Caco-2 (cell line): ENCODE data around the gene PBX1. TPM values are rescaled to one million over a fixed set of nuclear protein-coding genes. Genes with fewer than 3 reads are reported as not detected.

Experiments used
- BruUV-seq: library from RNA; stranded (reverse); fragments of 400-500 nt; replicated peaks from 2 replicates; lab custom pipeline; 2021; lab: Mats Ljungman, UMichigan
- CTCF ChIA-PET: fragments of 300-600 bp; sonication (Branson Sonifier 250); formaldehyde crosslinking; loops from one replicate; lab custom pipeline; 2022; ENCODE audit warnings: antibody characterized with exemption; lab: Charles Lee
- POLR2A ChIA-PET: fragments of 300-600 bp; sonication (Branson Sonifier 250); formaldehyde crosslinking; loops from one replicate; lab custom pipeline; 2022; ENCODE audit warnings: antibody characterized with exemption; lab: Charles Lee
- DNase-seq, 2 experiments: peaks; one replicate each; pipeline versions ENCODE4 v3.0.0 to v3.0.0-alpha.2; 2020 to 2022
- H3K27me3 ChIP-seq: replicated peaks from 2 replicates; pipeline ENCODE4 v1.6.0; 2011; ENCODE audit warnings: low read length; ENCODE audit not compliant: control insufficient read depth, insufficient read depth
- H3K36me3 ChIP-seq: 2 replicates; pipeline ENCODE4 v1.5.1; 2011; ENCODE audit warnings: low read length; ENCODE audit not compliant: control insufficient read depth, insufficient read depth
- H3K4me1 ChIP-seq: fragments of 250-450 bp; sonication (Bioruptor Pico); 2 replicates; pipeline ENCODE4 v1.5.1; 2020; ENCODE audit warnings: mild to moderate bottlenecking
- H3K4me3 ChIP-seq: 2 replicates; pipeline ENCODE4 v1.5.1; 2011; ENCODE audit warnings: low read depth, mild to moderate bottlenecking, control low read depth, low read length
- H3K9me3 ChIP-seq: fragments of 250-450 bp; sonication (Bioruptor Pico); 2 replicates; pipeline ENCODE4 v1.5.1; 2020; ENCODE audit warnings: mild to moderate bottlenecking, moderate library complexity
- H3K27ac Mint-ChIP-seq: one replicate; pipeline ENCODE4 v1.8.0; 2022; ENCODE audit warnings: mixed read lengths; ENCODE audit not compliant: unreplicated experiment
- H3K27me3 Mint-ChIP-seq: one replicate; pipeline ENCODE4 v1.8.0; 2022; ENCODE audit warnings: mixed read lengths; ENCODE audit not compliant: insufficient read depth, unreplicated experiment
- H3K36me3 Mint-ChIP-seq: one replicate; pipeline ENCODE4 v1.8.0; 2022; ENCODE audit warnings: mild to moderate bottlenecking, mixed read lengths; ENCODE audit not compliant: insufficient read depth, unreplicated experiment
- H3K4me1 Mint-ChIP-seq: one replicate; pipeline ENCODE4 v1.8.0; 2022; ENCODE audit warnings: low read depth, mixed read lengths; ENCODE audit not compliant: unreplicated experiment
- H3K4me3 Mint-ChIP-seq: one replicate; pipeline ENCODE4 v1.8.0; 2022; ENCODE audit warnings: mild to moderate bottlenecking, moderate library complexity, mixed read lengths; ENCODE audit not compliant: unreplicated experiment
- H3K9me3 Mint-ChIP-seq: one replicate; pipeline ENCODE4 v1.8.0; 2022; ENCODE audit warnings: mixed read lengths; ENCODE audit not compliant: unreplicated experiment
- CTCF ChIP-seq, 2 experiments: fragments of 200-600 bp in 1 of 2; IDR thresholded peaks; 1 replicate in 1 of 2; 2 replicates in 1 of 2; pipeline versions ENCODE4 v1.5.1 to v1.8.0; 2011 to 2022; ENCODE audit warnings: antibody characterized with exemption in 1 of 2, control low read depth in 1 of 2, inconsistent platforms in 1 of 2, low read depth in 1 of 2, low read length in 1 of 2, mild to moderate bottlenecking in 1 of 2, moderate library complexity in 1 of 2; ENCODE audit not compliant: insufficient read depth in 1 of 2, severe bottlenecking in 1 of 2, unreplicated experiment in 1 of 2
- intact Hi-C: fragments of 100-400 bp; cut with micrococcal nuclease; formaldehyde crosslinking; loops from one replicate; pipeline ENCODE4 v1.10.0; 2022; ENCODE audit not compliant: unreplicated experiment
- total RNA-seq: library from RNA; stranded (reverse); gene quantifications from 2 replicates; pipeline ENCODE4 v1.2.3, GENCODE V29; 2022

Gene PBX1
- total RNA-seq, 1 experiment from 2014 or later, result 103 TPM

- Mint-ChIP-seq H3K27ac (no peak overlapping the region), H3K9me3 (no peaks in the 10 kb centered on the region), H3K36me3 (peaks cover 26% of the 10 kb centered on the region), H3K4me3 (no peak overlapping the region), H3K4me1 (no peaks in the 10 kb centered on the region), H3K27me3 (no peaks in the 10 kb centered on the region)
- CTCF ChIA-PET, result no interaction called here
- Histone ChIP-seq H3K36me3 (no peaks in the 10 kb centered on the region; the same call in 1 of the 2 replicates), H3K9me3 (no peaks in the 10 kb centered on the region), H3K4me1 (no peaks in the 10 kb centered on the region), H3K27me3 (no peaks in the 10 kb centered on the region), H3K4me3 (no peak overlapping the region)
- POLR2A ChIA-PET, result no interaction called here
- DNase-seq, result no peak
- TF ChIP-seq CTCF (IDR thresholded peaks at IDR 0.05; ENCODE audit: insufficient read depth in 1 of 2, low read depth in 1 of 2, low read length in 1 of 2, severe bottlenecking in 1 of 2, unreplicated experiment in 1 of 2), result no peak
- BruUV-seq, result no TSS peak
- intact Hi-C loops, result no loop called here
Observed at GRCh38 chr1:164842870-164843269, 283.9 kb downstream of the PBX1 start.

GRCh38 chr1:164843743-164844500 is 284.9 kb downstream of the PBX1 start:
- no peak for TF ChIP-seq CTCF (IDR thresholded peaks at IDR 0.05; ENCODE audit: insufficient read depth in 1 of 2, low read depth in 1 of 2, low read length in 1 of 2, severe bottlenecking in 1 of 2, unreplicated experiment in 1 of 2)

GRCh38 chr1:164846731-164847691 is 288.0 kb downstream of the PBX1 start:
- H3K27ac Mint-ChIP-seq, result no peak overlapping the region
- no peak overlapping the region for H3K4me3 Mint-ChIP-seq
- H3K36me3 Mint-ChIP-seq, result peaks cover 50% of the 10 kb centered on the region
- Histone ChIP-seq H3K4me1 (no peaks in the 10 kb centered on the region), H3K36me3 (no peaks in the 10 kb centered on the region; the same call in none of the 2 replicates), H3K27me3 (no peaks in the 10 kb centered on the region), H3K4me3 (no peak overlapping the region), H3K9me3 (no peaks in the 10 kb centered on the region)
- POLR2A ChIA-PET, result no interaction called here
- CTCF ChIA-PET, result no interaction called here
- BruUV-seq, result no TSS peak
- no peaks in the 10 kb centered on the region for H3K9me3 Mint-ChIP-seq
- intact Hi-C loops, result no loop called here
- H3K4me1 Mint-ChIP-seq, result no peaks in the 10 kb centered on the region
- TF ChIP-seq CTCF (IDR thresholded peaks at IDR 0.05; ENCODE audit: insufficient read depth in 1 of 2, low read depth in 1 of 2, low read length in 1 of 2, severe bottlenecking in 1 of 2, unreplicated experiment in 1 of 2), result no peak
- no peak for DNase-seq
- H3K27me3 Mint-ChIP-seq, result no peaks in the 10 kb centered on the region

More at GRCh38 chr1:164843743-164844500, 284.9 kb downstream of the PBX1 start:
- DNase-seq, result no peak
- no peak overlapping the region for H3K4me3 ChIP-seq
- Mint-ChIP-seq H3K27ac (no peak overlapping the region), H3K27me3 (no peaks in the 10 kb centered on the region), H3K4me3 (no peak overlapping the region), H3K9me3 (no peaks in the 10 kb centered on the region), H3K36me3 (peaks cover 34% of the 10 kb centered on the region), H3K4me1 (no peaks in the 10 kb centered on the region)
- no peaks in the 10 kb centered on the region for H3K9me3 ChIP-seq
- no peaks in the 10 kb centered on the region for H3K4me1 ChIP-seq
- intact Hi-C loops, result no loop called here
- CTCF ChIA-PET, result no interaction called here
- BruUV-seq, result no TSS peak
- POLR2A ChIA-PET, result no interaction called here
- no peaks in the 10 kb centered on the region for H3K27me3 ChIP-seq
- H3K36me3 ChIP-seq, result no peaks in the 10 kb centered on the region; the same call in none of the 2 replicates
